Astrocyte (in vitro differentiated cells and primary cell): ENCODE measurements around the gene ARRDC4. TPM values are rescaled to one million over a fixed set of nuclear protein-coding genes. Genes with fewer than 3 reads are reported as not detected.

Source experiments
- DNase-seq: peaks from one replicate; pipeline ENCODE4 v3.0.0-alpha.2; 2010; ENCODE audit warnings: low read depth
- FAIRE-seq: peaks from 2 replicates; lab custom pipeline; 2011; peaks lifted over from hg19 to GRCh38; lab: Jason Lieb, UNC
- H2AFZ ChIP-seq: 2 replicates; pipeline ENCODE4 v1.6.0; 2012; ENCODE audit warnings: low read depth, low read length, inconsistent platforms
- H3K27ac ChIP-seq: 2 replicates; pipeline ENCODE4 v1.5.1; 2011; ENCODE audit warnings: low read depth, low read length, inconsistent platforms
- H3K27me3 ChIP-seq: 2 replicates; pipeline ENCODE4 v1.6.0; 2011; ENCODE audit warnings: low read length, inconsistent platforms; ENCODE audit not compliant: insufficient read depth
- H3K36me3 ChIP-seq: 2 replicates; pipeline ENCODE4 v1.5.1; 2011; ENCODE audit warnings: low read length, inconsistent platforms; ENCODE audit not compliant: insufficient read depth
- H3K4me1 ChIP-seq: 2 replicates; pipeline ENCODE4 v1.5.1; 2011; ENCODE audit warnings: low read length, inconsistent platforms; ENCODE audit not compliant: insufficient read depth
- H3K4me2 ChIP-seq: 2 replicates; pipeline ENCODE4 v1.6.0; 2012; ENCODE audit warnings: low read length, inconsistent platforms
- H3K4me3 ChIP-seq: 2 replicates; pipeline ENCODE4 v1.5.1; 2011; ENCODE audit warnings: low read depth, mild to moderate bottlenecking, low read length, inconsistent platforms; ENCODE audit not compliant: insufficient read depth
- H3K79me2 ChIP-seq: 2 replicates; pipeline ENCODE4 v1.6.0; 2012; ENCODE audit warnings: mild to moderate bottlenecking, low read length, inconsistent platforms; ENCODE audit not compliant: insufficient read depth
- H3K9ac ChIP-seq: 2 replicates; pipeline ENCODE4 v1.6.0; 2012; ENCODE audit warnings: mild to moderate bottlenecking, low read length, inconsistent platforms
- H3K9me3 ChIP-seq: 2 replicates; pipeline ENCODE4 v1.5.1; 2012; ENCODE audit warnings: low read depth, mild to moderate bottlenecking, low read length, inconsistent platforms; ENCODE audit not compliant: insufficient read depth
- H4K20me1 ChIP-seq: 2 replicates; pipeline ENCODE4 v1.6.0; 2012; ENCODE audit warnings: low read length, inconsistent platforms; ENCODE audit not compliant: insufficient read depth
- H3K27ac Mint-ChIP-seq: one replicate; pipeline ENCODE4 v1.8.0; 2021; ENCODE audit warnings: mild to moderate bottlenecking, mixed read lengths; ENCODE audit not compliant: unreplicated experiment
- H3K27me3 Mint-ChIP-seq: one replicate; pipeline ENCODE4 v1.8.0; 2021; ENCODE audit warnings: low read depth, mixed read lengths; ENCODE audit not compliant: unreplicated experiment
- H3K36me3 Mint-ChIP-seq: one replicate; pipeline ENCODE4 v1.8.0; 2021; ENCODE audit warnings: low read depth, mixed read lengths; ENCODE audit not compliant: unreplicated experiment
- H3K4me1 Mint-ChIP-seq: one replicate; pipeline ENCODE4 v1.8.0; 2021; ENCODE audit warnings: low read depth, mixed read lengths; ENCODE audit not compliant: unreplicated experiment
- H3K4me3 Mint-ChIP-seq: one replicate; pipeline ENCODE4 v1.8.0; 2021; ENCODE audit warnings: mild to moderate bottlenecking, moderate library complexity, mixed read lengths; ENCODE audit not compliant: unreplicated experiment
- H3K9me3 Mint-ChIP-seq: one replicate; pipeline ENCODE4 v1.8.0; 2021; ENCODE audit warnings: mild to moderate bottlenecking, mixed read lengths; ENCODE audit not compliant: unreplicated experiment
- EZH2 ChIP-seq: IDR thresholded peaks from 2 replicates; pipeline ENCODE4 v1.6.1; 2012; ENCODE audit warnings: mild to moderate bottlenecking, low read length, inconsistent platforms; ENCODE audit not compliant: insufficient read depth
- total RNA-seq: library from RNA; stranded (reverse); gene quantifications from 2 replicates; pipeline ENCODE4 v1.2.1, GENCODE V29; 2021
- TF ChIP-seq, protein P1 (sequence below): IDR thresholded peaks from 2 replicates; pipeline ENCODE4 v1.5.1; 2011; ENCODE audit warnings: low read depth, mild to moderate bottlenecking, inconsistent platforms, low read length, moderate library complexity; ENCODE audit not compliant: insufficient read depth

ARRDC4 gene
- total RNA-seq, 1 donor from 2014 or later = 30.4 TPM

DNA sequence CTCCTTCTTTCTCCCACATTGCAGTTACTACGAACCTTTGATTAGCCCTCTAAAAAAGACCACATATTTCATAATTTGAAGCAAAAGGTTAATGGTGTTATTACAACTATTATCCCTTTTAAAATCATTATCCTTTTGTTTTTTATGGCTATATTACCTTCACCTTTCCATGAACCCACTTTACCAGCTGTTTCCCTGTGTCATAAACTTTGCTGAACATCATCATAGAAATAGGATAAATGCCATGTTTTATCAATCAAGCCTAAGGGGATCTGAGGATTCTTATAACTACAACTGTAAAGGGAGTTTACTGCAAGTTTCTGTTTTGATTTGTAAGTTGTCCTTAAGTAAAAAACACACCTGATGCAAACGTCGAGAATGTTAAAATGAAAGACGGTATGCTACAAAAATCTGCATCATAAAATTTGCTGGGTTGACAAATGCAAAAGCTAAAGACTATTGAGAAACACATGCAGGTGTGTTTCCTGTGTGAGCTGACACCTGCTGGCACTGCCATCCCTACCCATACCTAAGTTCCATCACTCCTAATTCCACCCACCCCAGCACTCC is 39.1 kb upstream of the ARRDC4 start:
- H4K20me1 ChIP-seq = no peaks in the 10 kb centered on the region
- H3K27ac Mint-ChIP-seq = no peak overlapping the region
- H3K4me1 Mint-ChIP-seq = no peaks in the 10 kb centered on the region
- H3K36me3 Mint-ChIP-seq = no peaks in the 10 kb centered on the region
- H3K36me3 ChIP-seq = no peaks in the 10 kb centered on the region
- no peaks in the 10 kb centered on the region for H3K9me3 ChIP-seq
- no peak overlapping the region for H3K27ac ChIP-seq
- no peak overlapping the region for H3K4me3 ChIP-seq
- H3K4me3 Mint-ChIP-seq = no peak overlapping the region
- FAIRE-seq = no peak
- no peak overlapping the region for H2AFZ ChIP-seq
- no peaks in the 10 kb centered on the region for H3K79me2 ChIP-seq
- no peak overlapping the region for H3K4me2 ChIP-seq
- H3K9me3 Mint-ChIP-seq = peaks cover 2% of the 10 kb centered on the region
- no peak overlapping the region for H3K9ac ChIP-seq
- H3K4me1 ChIP-seq = no peaks in the 10 kb centered on the region
- H3K27me3 ChIP-seq = no peaks in the 10 kb centered on the region
- DNase-seq = no peak
- H3K27me3 Mint-ChIP-seq = peaks cover 6% of the 10 kb centered on the region
- TF ChIP-seq, protein P1, sequence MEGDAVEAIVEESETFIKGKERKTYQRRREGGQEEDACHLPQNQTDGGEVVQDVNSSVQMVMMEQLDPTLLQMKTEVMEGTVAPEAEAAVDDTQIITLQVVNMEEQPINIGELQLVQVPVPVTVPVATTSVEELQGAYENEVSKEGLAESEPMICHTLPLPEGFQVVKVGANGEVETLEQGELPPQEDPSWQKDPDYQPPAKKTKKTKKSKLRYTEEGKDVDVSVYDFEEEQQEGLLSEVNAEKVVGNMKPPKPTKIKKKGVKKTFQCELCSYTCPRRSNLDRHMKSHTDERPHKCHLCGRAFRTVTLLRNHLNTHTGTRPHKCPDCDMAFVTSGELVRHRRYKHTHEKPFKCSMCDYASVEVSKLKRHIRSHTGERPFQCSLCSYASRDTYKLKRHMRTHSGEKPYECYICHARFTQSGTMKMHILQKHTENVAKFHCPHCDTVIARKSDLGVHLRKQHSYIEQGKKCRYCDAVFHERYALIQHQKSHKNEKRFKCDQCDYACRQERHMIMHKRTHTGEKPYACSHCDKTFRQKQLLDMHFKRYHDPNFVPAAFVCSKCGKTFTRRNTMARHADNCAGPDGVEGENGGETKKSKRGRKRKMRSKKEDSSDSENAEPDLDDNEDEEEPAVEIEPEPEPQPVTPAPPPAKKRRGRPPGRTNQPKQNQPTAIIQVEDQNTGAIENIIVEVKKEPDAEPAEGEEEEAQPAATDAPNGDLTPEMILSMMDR = no peak
- TF ChIP-seq EZH2 = no peak

DNA sequence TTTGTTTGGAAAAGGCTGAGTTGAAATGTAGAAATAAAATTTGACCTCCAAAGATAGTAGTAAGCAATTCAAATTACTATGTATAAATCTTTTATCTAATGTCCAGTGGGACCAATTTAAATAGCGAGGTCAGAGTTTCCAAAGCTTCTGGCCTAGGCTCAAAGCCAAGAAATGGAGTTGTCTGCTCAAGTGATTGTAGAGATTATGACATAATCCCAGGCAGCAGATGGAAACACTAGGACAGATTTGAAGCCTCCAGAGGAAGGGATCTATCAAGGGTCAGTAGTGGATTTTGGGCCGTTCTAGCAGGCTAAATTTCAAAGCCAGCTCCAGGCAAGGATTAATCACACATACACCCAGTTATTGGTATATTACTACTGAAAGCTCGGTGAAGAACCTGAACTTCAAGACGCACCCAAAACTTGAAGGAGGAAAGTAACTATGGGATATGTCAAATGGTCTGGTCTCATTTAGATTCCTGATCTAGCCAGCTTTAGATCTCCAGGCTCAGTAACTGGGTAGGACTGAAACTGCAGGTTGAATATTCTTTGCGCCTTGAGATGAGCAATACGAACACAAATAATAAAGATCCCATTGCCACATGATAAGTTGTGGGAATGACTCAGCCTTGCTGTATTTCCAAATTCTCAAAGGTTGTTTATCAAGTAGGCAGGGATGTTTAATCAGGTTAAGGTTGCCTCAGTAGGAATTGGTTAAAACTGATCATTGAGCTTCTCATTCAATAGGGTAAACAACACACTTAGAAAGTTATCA is 30.9 kb upstream of the ARRDC4 start:
- TF ChIP-seq EZH2 = no peak
- TF ChIP-seq, protein P1 = no peak
- no peaks in the 10 kb centered on the region for H3K9me3 ChIP-seq

DNA sequence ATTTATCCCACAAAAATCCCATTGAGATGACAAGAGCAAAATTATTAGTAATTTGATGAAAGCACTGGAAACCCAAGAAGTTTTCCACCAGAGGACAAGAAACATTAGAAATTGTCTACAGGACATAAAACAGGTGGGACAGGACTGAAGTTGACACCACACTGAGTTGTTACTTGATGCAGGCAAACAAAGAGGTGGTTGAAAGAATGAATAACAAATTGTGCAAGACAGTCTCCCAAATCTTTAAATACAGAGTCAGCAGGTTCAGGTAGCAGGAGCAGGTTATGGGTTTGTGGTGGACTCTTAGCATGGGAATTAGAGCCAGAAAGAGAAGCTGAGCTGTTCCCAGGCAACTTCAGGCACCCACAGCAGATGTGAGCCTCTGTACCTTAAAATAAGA is 30.3 kb upstream of the ARRDC4 start:
- no peak overlapping the region for H3K4me2 ChIP-seq
- FAIRE-seq = no peak

More for the DNA sequence above, 30.9 kb upstream of the ARRDC4 start:
- no peak overlapping the region for H3K4me3 ChIP-seq
- no peak overlapping the region for H3K9ac ChIP-seq
- FAIRE-seq (no peak), DNase-seq (no peak)
- H2AFZ ChIP-seq = no peak overlapping the region
- Mint-ChIP-seq H3K4me3 (no peak overlapping the region), H3K4me1 (no peaks in the 10 kb centered on the region), H3K27me3 (no peaks in the 10 kb centered on the region), H3K36me3 (no peaks in the 10 kb centered on the region), H3K9me3 (peaks cover 15% of the 10 kb centered on the region), H3K27ac (no peak overlapping the region)
- H3K36me3 ChIP-seq = no peaks in the 10 kb centered on the region
- H3K27ac ChIP-seq = no peak overlapping the region
- no peaks in the 10 kb centered on the region for H3K4me1 ChIP-seq
- no peaks in the 10 kb centered on the region for H3K27me3 ChIP-seq
- H4K20me1 ChIP-seq = no peaks in the 10 kb centered on the region
- H3K4me2 ChIP-seq = no peak overlapping the region
- no peaks in the 10 kb centered on the region for H3K79me2 ChIP-seq

More for the DNA sequence above, 30.3 kb upstream of the ARRDC4 start:
- Histone ChIP-seq H3K27ac (no peak overlapping the region), H3K4me3 (no peak overlapping the region), H2AFZ (no peak overlapping the region), H3K9ac (no peak overlapping the region), H4K20me1 (no peaks in the 10 kb centered on the region), H3K79me2 (no peaks in the 10 kb centered on the region), H3K4me1 (no peaks in the 10 kb centered on the region), H3K36me3 (no peaks in the 10 kb centered on the region), H3K27me3 (no peaks in the 10 kb centered on the region), H3K9me3 (no peaks in the 10 kb centered on the region)
- no peak for TF ChIP-seq EZH2
- TF ChIP-seq, protein P1 = no peak
- Mint-ChIP-seq H3K27me3 (no peaks in the 10 kb centered on the region), H3K27ac (no peak overlapping the region), H3K36me3 (no peaks in the 10 kb centered on the region), H3K4me3 (no peak overlapping the region), H3K9me3 (peaks cover 15% of the 10 kb centered on the region), H3K4me1 (no peaks in the 10 kb centered on the region)
- no peak for DNase-seq
